ENCODE data around the gene GLDN.

DNA sequence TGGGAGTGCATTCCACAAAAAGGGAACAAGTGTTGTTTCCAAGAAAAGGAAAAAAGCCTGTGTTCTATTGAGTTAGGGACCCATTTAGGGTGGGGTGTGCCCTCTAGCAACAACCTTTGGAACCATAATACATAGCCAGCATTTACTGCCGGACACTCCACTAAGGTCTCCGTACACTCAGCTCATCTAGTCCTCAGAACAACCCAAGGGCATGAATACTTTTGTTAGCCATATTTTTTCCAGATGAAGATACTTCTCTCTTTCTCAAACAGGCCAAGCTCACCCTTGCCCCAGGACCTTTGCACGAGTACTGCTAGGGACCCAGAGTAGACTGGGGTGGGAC, 46.2 kb downstream of the GLDN start:
- TF ChIP-seq YY1 (IDR thresholded peaks at IDR 0.05; ENCODE audit: low read depth, low read length) (no peak), SREBF2 (IDR thresholded peaks at IDR 0.05; ENCODE audit: low read length) (no peak), POLR2A (IDR thresholded peaks at IDR 0.05; ENCODE audit: low read depth, low read length) (no peak)
- TF ChIP-seq, protein P1, sequence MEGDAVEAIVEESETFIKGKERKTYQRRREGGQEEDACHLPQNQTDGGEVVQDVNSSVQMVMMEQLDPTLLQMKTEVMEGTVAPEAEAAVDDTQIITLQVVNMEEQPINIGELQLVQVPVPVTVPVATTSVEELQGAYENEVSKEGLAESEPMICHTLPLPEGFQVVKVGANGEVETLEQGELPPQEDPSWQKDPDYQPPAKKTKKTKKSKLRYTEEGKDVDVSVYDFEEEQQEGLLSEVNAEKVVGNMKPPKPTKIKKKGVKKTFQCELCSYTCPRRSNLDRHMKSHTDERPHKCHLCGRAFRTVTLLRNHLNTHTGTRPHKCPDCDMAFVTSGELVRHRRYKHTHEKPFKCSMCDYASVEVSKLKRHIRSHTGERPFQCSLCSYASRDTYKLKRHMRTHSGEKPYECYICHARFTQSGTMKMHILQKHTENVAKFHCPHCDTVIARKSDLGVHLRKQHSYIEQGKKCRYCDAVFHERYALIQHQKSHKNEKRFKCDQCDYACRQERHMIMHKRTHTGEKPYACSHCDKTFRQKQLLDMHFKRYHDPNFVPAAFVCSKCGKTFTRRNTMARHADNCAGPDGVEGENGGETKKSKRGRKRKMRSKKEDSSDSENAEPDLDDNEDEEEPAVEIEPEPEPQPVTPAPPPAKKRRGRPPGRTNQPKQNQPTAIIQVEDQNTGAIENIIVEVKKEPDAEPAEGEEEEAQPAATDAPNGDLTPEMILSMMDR (IDR thresholded peaks at IDR 0.05 in 2 of 3, conservative IDR thresholded peaks at IDR 0.05 in 1 of 3; ENCODE audit: control insufficient read depth in 2 of 3, extremely low read depth in 1 of 3, insufficient read depth in 1 of 3, low read depth in 3 of 3, low read length in 3 of 3) = no peak
- TF ChIP-seq, protein P2, sequence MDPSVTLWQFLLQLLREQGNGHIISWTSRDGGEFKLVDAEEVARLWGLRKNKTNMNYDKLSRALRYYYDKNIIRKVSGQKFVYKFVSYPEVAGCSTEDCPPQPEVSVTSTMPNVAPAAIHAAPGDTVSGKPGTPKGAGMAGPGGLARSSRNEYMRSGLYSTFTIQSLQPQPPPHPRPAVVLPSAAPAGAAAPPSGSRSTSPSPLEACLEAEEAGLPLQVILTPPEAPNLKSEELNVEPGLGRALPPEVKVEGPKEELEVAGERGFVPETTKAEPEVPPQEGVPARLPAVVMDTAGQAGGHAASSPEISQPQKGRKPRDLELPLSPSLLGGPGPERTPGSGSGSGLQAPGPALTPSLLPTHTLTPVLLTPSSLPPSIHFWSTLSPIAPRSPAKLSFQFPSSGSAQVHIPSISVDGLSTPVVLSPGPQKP (IDR thresholded peaks at IDR 0.05; ENCODE audit: low read depth, low read length) = no peak
